GM15510 (cell line): ENCODE results near the gene AIG1.

Experiments used
- POLR2A ChIP-seq: IDR thresholded peaks from 3 replicates; pipeline ENCODE4 v1.6.1; 2011; ENCODE audit warnings: borderline replicate concordance; ENCODE audit not compliant: insufficient read length; ENCODE audit errors: extremely low read depth

Gene AIG1

GRCh38 chr6:143264986-143265764 is 204.5 kb downstream of the AIG1 start:
- TF ChIP-seq POLR2A: no peak

GRCh38 chr6:143267760-143268159 is 207.1 kb downstream of the AIG1 start:
- no peak for TF ChIP-seq POLR2A

- no peak for TF ChIP-seq POLR2A
These were observed 207.8 kb downstream of the AIG1 start for GRCh38 chr6:143268439-143268838.

DNA sequence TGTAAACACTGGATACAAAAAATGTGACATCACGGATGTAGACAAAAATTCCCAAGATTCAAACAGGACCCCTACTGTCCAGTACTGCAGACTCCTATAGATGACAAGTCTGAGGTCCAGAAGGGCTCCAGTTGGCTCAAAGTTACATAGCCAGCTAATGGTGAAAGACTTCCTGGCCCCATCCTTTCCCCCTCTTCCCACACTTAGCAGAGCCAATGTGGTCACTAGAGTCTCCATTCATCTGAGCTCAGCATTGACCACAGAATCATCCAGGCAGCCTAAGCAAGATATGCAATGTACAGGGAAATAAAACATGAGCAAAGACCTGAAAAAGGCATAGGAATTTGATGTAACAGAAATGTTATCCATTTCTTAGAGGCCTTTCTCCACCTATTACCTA is 209.3 kb downstream of the AIG1 start:
- TF ChIP-seq POLR2A: no peak

DNA sequence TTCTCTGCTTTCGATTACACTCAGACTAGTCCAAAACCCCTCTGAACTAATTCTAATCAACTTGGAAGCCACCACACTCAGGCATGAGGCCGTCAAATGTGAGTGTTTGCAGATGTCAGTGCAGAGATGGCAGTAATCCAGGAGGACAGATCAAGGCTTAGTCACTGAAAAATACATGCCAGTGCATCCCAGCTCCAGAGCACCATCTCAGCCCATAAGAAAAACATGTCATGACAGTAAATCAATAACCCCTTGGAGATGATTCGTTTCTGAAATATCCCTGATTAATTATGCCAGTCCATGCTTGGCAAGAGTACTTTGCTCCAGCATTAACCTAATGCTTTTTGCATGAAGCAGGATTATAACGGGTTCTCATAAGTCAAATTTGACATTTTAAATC is 210.3 kb downstream of the AIG1 start:
- TF ChIP-seq POLR2A: no peak

DNA sequence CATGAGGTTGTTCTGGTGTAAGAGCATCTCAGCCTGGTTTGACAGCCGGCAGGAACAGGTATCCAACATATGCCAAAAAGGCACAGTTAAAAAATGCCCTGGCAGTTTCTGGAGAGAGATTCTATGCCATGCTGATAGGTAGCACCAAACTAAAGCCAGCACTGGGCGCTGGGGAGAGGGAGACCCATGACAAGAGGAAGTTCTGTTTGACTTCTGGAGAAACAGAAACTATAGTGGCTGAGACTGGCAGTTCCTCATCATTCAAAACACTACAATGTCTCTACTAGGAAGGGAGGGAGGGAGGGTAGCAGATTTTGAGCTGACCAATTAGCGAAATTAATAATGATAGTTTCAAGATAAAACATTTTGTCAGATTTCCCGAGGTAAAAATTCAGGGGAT is 215.7 kb downstream of the AIG1 start:
- no peak for TF ChIP-seq POLR2A

- no peak for TF ChIP-seq POLR2A
These were observed 218.7 kb downstream of the AIG1 start for GRCh38 chr6:143279385-143279784.

DNA sequence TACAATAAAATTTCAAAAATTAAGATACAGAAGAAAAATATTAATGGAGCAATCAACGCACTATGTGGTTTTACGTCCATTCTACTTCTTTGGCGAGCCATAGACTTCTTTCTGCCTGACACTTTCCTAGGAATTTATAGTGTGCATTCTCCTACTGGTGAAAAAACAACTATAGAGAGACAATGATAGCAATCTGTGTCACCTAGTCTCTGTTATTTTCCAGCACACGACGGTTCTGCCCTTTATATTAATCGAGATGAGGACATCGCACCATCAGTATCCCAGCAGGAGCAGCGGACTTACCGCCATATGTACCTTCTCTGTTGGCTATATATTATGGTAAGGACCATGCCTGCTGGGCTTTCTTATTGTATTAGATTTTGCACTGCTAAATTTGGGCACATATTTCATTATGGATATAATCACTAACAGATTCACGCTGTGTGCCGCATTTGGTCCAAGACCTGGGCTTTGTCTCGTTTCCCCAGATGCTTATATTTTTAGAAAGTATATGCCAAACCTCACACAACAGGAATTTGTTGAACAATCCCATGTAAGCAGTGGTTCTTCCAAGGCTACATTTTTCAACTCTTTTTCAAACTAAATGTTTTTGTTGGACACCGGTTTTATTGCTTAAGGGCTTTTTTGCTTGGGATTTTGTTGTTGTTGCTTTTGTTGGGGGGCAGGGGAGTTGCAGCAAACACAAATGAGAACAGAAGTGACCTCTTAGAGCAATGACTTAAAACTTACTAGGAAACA is 223.4 kb downstream of the AIG1 start:
- no peak for TF ChIP-seq POLR2A

DNA sequence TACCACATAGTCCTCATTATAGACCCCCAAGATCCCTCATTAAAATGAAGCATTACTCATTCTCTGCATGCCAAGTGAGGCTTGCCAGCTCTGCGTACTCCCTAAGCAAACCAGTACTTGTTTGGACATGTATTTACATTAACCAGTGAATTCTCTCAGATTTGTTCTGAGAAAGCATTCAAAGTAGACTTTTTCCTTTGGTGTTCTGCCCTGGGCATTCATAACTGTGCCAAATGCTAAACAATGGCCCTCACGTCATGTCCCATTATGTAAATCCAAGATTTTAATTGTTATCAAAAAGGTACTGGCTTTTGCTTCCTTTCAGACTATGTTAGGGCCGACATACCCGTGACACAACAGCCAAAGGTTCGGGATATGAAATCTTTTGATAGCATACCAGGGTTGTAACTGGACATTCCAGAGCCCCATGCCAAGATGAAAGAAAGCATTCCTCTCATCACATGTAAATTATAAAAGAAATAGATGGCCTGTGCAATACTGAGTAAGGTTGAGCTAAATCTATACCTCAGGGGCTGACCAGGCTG is 225.6 kb downstream of the AIG1 start:
- TF ChIP-seq POLR2A: no peak

DNA sequence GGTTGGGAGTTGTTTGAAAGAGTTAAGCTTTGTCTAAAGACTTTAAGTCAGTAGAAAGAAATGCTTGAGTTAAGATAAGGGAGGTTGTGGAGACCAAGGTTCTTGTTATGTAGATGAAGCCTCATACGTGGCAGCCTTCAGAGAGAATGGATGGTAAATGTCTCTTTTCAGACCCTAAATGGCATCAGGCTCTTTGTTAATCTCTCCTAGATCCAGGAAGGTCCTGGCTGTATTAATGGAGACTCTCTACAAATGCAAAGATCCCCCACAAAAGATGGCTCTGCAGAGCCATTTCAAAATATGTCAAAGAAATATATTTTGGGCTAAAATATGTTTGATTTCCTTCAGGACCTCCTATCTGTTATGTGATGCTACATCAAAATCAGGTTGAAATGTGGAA is 228.2 kb downstream of the AIG1 start:
- TF ChIP-seq POLR2A: no peak

DNA sequence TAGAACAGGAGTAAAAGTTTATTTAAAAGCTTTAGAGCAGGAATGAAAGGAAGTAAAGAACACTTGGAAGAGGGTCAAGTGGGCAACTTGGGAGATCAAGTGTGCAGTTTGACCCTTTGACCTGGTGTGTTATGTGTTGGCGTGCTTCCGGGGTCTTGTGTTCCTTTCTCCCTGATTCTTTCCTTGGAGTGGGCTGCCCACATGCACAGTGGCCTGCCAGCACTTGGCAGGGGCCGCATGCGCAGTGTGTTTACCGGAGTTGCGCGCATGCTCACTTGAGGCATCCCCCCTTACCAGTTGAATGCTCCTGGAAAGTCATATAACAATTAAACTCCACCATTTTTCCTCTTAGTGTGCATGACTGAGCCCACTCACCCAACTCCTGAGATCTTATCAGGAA is 229.5 kb downstream of the AIG1 start:
- no peak for TF ChIP-seq POLR2A

- TF ChIP-seq POLR2A: no peak
These were observed 232.8 kb downstream of the AIG1 start for GRCh38 chr6:143293523-143293922.

DNA sequence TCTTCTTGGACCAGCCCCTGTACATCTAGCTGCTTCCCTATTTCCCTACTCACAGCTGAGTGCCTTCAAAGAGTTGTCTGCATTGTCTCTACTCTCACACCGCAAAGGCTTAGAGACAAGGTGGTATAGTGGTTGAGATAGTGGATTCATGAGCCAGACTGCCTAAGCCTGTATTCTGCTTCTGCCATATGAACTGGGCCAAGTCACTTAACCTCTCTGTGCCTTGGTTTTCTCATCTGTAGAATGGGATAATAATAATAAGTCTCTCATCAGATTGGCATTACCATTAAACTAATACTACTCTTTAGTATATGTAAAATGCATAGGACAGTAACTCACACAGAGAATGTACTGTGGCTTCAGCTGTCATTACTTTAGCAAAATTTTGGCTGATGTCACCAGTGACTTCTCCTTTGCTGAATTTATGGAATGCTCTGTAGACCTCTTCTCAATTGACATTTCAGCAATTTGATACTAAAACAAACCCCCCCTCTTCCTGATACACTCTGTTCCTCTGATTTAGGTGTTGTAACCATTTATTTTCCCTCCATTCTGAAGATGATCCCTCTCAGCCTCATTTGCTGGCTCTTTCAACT is 233.7 kb downstream of the AIG1 start:
- TF ChIP-seq POLR2A: no peak

DNA sequence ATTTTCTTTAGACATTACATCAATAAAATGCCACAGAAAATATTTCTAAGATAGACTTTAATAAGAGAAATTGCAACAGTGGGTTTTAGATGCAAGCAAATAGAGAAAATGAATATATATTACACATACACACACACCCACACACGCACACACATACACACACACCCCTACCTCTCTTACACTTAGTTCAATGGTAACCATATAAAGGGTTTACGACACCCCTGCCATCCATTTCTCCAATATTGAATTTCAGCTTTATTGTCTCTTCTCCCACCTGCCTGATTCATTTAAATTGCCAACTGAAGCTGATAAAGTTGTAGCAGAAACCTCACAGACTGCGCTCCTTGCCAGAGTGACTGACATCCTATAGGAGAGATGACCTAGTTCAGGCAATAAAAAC is 235.2 kb downstream of the AIG1 start:
- no peak for TF ChIP-seq POLR2A

DNA sequence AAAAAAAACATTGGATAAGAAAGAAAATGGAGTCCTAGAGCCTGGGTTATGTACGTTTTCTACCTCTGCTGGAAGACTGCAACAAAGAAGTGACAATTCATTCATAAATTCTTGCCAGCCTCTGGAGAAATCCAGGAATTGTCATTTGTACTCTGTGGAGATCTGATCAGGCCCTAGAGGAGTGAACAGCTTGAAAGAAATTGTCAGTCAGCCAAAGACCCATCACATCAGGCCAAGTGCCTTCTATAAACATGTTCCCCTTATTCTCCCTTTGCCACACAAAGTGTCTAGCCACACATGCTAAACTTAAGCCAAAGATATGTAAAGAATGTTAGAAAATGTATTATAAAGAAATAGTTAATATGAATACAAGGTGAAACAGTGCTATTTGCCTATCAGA is 237.4 kb downstream of the AIG1 start:
- TF ChIP-seq POLR2A: no peak
